ENCODE data around the gene PTER.

The PTER gene

GRCh38 chr10:16490511-16490910 lies 53.7 kb downstream of the PTER start:
- DNase-seq (ENCODE audit: extremely low read depth, low read depth), result no peak
- TF ChIP-seq, protein P1, sequence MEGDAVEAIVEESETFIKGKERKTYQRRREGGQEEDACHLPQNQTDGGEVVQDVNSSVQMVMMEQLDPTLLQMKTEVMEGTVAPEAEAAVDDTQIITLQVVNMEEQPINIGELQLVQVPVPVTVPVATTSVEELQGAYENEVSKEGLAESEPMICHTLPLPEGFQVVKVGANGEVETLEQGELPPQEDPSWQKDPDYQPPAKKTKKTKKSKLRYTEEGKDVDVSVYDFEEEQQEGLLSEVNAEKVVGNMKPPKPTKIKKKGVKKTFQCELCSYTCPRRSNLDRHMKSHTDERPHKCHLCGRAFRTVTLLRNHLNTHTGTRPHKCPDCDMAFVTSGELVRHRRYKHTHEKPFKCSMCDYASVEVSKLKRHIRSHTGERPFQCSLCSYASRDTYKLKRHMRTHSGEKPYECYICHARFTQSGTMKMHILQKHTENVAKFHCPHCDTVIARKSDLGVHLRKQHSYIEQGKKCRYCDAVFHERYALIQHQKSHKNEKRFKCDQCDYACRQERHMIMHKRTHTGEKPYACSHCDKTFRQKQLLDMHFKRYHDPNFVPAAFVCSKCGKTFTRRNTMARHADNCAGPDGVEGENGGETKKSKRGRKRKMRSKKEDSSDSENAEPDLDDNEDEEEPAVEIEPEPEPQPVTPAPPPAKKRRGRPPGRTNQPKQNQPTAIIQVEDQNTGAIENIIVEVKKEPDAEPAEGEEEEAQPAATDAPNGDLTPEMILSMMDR (IDR thresholded peaks at IDR 0.05; ENCODE audit: low read depth, low read length), result no peak

- no peak for DNase-seq (ENCODE audit: extremely low read depth, low read depth)
Measured at GRCh38 chr10:16491933-16492332, 55.1 kb downstream of the PTER start.

DNA sequence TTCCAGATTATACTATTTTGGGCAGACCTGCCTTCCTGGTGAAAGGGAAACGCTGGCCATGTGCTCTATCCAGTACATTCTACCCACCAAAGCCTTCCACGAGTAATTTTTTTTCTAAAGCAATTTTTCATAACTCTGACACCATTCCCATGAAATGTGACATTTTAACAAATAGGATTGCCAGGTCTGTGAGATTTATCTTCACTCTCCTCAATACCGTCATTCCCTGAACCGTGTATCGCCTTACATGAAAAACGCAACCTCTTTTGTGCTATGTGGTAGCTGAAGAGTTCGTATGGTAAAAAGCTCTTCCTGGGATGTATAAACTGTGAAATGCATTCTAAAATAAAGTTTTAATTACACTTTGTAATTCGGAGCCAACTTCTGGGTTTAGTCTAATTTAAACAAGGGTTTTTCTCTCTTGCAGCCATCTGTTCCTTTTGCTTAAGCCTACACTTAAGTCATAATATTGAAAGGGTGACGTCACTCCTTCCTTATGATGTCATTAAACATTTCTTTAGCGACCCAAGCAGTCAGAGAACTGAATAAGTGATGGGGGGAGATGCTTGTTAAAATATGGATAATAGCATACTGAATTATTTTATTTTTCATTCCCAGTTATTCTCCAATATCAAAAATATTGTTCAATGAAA lies 57.2 kb downstream of the PTER start:
- TF ChIP-seq, protein P1 (IDR thresholded peaks at IDR 0.05; ENCODE audit: low read depth, low read length), result no peak
- no peak for DNase-seq (ENCODE audit: extremely low read depth, low read depth)

More at GRCh38 chr10:16491933-16492332, 55.1 kb downstream of the PTER start:
- TF ChIP-seq, protein P1 (IDR thresholded peaks at IDR 0.05; ENCODE audit: low read depth, low read length), result no peak

GRCh38 chr10:16497911-16498310 lies 61.1 kb downstream of the PTER start:
- no peak for DNase-seq (ENCODE audit: extremely low read depth, low read depth)
- TF ChIP-seq, protein P1 (IDR thresholded peaks at IDR 0.05; ENCODE audit: low read depth, low read length), result no peak

DNA sequence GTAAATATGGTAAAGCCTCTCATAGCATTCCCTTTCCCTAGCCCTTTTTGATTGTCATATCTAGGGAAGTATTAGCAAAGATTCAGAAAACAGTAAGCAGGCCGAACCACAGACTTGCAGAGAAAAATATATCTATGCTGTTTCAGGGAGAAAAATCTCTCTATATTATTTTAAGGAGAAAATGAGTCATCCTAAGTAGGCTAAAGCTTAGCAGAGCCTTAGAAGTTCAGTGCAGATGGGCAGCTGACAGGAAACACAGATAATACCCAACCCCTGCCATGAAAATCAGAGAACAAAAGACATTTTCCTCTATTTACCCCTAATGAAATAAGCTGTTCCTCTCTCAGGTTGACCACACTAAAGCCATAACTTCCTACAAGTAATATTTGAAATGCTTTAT lies 68.4 kb downstream of the PTER start:
- DNase-seq (ENCODE audit: extremely low read depth, low read depth), result no peak
- TF ChIP-seq, protein P1 (IDR thresholded peaks at IDR 0.05; ENCODE audit: low read depth, low read length), result no peak

DNA sequence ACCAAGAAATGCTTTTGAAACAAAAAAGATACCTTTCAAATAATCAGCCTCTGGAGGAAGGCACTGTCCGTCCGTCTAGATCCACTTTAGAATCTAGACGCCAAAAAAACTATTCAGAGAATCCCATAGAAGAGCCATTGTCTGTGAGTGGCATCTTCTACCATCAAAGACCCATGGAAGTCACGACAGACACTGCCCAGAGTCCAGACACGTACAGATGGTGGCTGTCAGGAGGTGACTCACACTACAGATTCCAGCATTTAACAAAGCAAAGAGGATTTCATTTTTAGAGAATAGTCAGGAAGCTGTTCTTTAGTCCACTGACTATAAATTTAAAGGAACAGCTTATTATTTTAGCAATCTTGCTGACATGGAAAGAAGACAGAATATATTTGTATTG lies 73.2 kb downstream of the PTER start:
- TF ChIP-seq, protein P1 (IDR thresholded peaks at IDR 0.05; ENCODE audit: low read depth, low read length), result no peak
- no peak for DNase-seq (ENCODE audit: extremely low read depth, low read depth)

DNA sequence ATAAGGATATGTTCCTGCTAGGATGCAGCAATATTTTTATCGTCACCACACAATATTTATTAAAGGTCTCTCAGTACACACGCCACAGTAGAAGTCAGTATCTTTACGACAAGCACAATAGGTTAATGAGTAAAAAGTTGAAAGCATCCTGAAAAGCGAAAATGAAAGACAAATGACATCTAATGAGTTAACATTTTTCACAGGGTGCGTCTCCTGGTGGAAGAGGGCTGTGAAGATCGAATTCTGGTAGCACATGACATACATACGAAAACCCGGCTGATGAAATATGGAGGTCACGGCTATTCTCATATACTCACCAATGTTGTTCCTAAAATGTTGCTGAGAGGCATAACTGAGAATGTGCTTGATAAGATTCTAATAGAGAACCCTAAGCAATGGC lies 74.0 kb downstream of the PTER start:
- TF ChIP-seq, protein P1 (IDR thresholded peaks at IDR 0.05; ENCODE audit: low read depth, low read length), result no peak

More for the DNA sequence above, 74.0 kb downstream of the PTER start:
- no peak for DNase-seq (ENCODE audit: extremely low read depth, low read depth)

All from AG09319 (cell line).